Adrenal gland (tissue), 5 donors: ENCODE results near the gene F2RL3.

Source experiments
- CTCF ChIP-seq, 6 experiments: fragments of 450-650 bp in 4 of 6; fragments of 200-600 bp in 2 of 6; sonication (generic) in 1 of 6; IDR thresholded peaks; 1 replicate in 5 of 6; 2 replicates in 1 of 6; pipeline versions ENCODE4 v1.5.1 to v1.8.0; 2016 to 2021; ENCODE audit warnings: antibody characterized with exemption in 6 of 6, mild to moderate bottlenecking in 2 of 6, moderate library complexity in 1 of 6
- POLR2A ChIP-seq, 2 donors: fragments of 450-650 bp; IDR thresholded peaks; one replicate each; pipeline ENCODE4 v1.6.1; 2017; ENCODE audit warnings: antibody characterized with exemption in 2 of 2, mild to moderate bottlenecking in 2 of 2, moderate library complexity in 1 of 2
- donor health status: DM: no; HTN: no; CAD: no.

GRCh38 chr19:16895467-16896145 lies 6.8 kb downstream of the F2RL3 start:
- TF ChIP-seq CTCF (IDR thresholded peaks at IDR 0.05) (no peak), POLR2A (IDR thresholded peaks at IDR 0.05) (no peak)
